Measurements from ENCODE around the gene LAMA2. TPM values are rescaled to one million over a fixed set of nuclear protein-coding genes. Genes with fewer than 3 reads are reported as not detected.

LAMA2 gene
- total RNA-seq, 1 experiment from 2014 or later: 8.2 TPM

GRCh38 chr6:128963561-128963960, 80.6 kb downstream of the LAMA2 start:
- ChIA-PET POLR2A (no interaction called here), CTCF (no interaction called here), RAD21 (ENCODE audit: low non-redundant PET in 1 of 2, low total read pairs in 2 of 2, uncharacterized antibody in 2 of 2, unreplicated experiment in 2 of 2) (no interaction called here)
- Histone ChIP-seq H2AFZ (ENCODE audit: low read depth, low read length, poor library complexity, severe bottlenecking) (no peak overlapping the region), H3K27me3 (ENCODE audit: insufficient read depth, low read length) (no peaks in the 10 kb centered on the region), H3K27ac (ENCODE audit: low read depth, low read length) (no peak overlapping the region), H3K4me1 (ENCODE audit: control insufficient read depth in 1 of 2, insufficient read depth in 2 of 2, low read length in 2 of 2) (no peaks in the 10 kb centered on the region), H3K4me3 (replicated peaks in 1 of 2; ENCODE audit: low read depth in 1 of 2, low read length in 2 of 2) (no peak overlapping the region), H3K9ac (ENCODE audit: low read length) (no peak overlapping the region), H3K9me2 (ENCODE audit: insufficient read depth) (no peaks in the 10 kb centered on the region), H3K9me3 (ENCODE audit: control insufficient read depth in 1 of 2, insufficient read depth in 1 of 2, low read depth in 1 of 2, low read length in 2 of 2) (no peaks in the 10 kb centered on the region), H4K20me1 (ENCODE audit: insufficient read depth) (no peaks in the 10 kb centered on the region), H3K79me2 (ENCODE audit: insufficient read depth, low read length) (no peaks in the 10 kb centered on the region), H3K4me2 (ENCODE audit: low read length) (no peak overlapping the region), H3K36me3 (ENCODE audit: control insufficient read depth in 1 of 2, insufficient read depth in 2 of 2, low read length in 2 of 2) (no peaks in the 10 kb centered on the region)
- no peak for ATAC-seq
- intact Hi-C loops (cut with micrococcal nuclease): no loop called here
- BruUV-seq (replicated peaks): no TSS peak
- DNase-seq (ENCODE audit: low read depth, low spot score): no peak
- TF ChIP-seq SP1 (IDR thresholded peaks at IDR 0.05; ENCODE audit: low read depth) (no peak), POLR2A (IDR thresholded peaks at IDR 0.05; ENCODE audit: borderline replicate concordance, extremely low read depth, insufficient read depth, insufficient read length) (no peak), REST (IDR thresholded peaks at IDR 0.05; ENCODE audit: low read depth) (no peak), ATF3 (IDR thresholded peaks at IDR 0.05) (no peak), SRF (IDR thresholded peaks at IDR 0.05; ENCODE audit: low read depth) (no peak), JUND (IDR thresholded peaks at IDR 0.05) (no peak), EZH2phosphoT487 (IDR thresholded peaks at IDR 0.05; ENCODE audit: borderline replicate concordance) (no peak), RAD21 (IDR thresholded peaks at IDR 0.05; ENCODE audit: low read depth) (no peak), EGR1 (IDR thresholded peaks at IDR 0.05; ENCODE audit: low read depth) (no peak), FOSL1 (IDR thresholded peaks at IDR 0.05; ENCODE audit: low read depth) (no peak), ZFX (IDR thresholded peaks at IDR 0.05) (no peak), YY1 (IDR thresholded peaks at IDR 0.05; ENCODE audit: extremely low read depth, insufficient replicate concordance, low read depth, low read length) (no peak), SIN3A (IDR thresholded peaks at IDR 0.05; ENCODE audit: low read depth) (no peak), ZNF274 (IDR thresholded peaks at IDR 0.05; ENCODE audit: low read depth, low read length) (no peak)
